ENCODE results near the gene SIRPG. TPM values are rescaled to one million over a fixed set of nuclear protein-coding genes. Genes with fewer than 3 reads are reported as not detected.

SIRPG gene
- total and polyA plus RNA-seq, 4 donors = not detected

DNA sequence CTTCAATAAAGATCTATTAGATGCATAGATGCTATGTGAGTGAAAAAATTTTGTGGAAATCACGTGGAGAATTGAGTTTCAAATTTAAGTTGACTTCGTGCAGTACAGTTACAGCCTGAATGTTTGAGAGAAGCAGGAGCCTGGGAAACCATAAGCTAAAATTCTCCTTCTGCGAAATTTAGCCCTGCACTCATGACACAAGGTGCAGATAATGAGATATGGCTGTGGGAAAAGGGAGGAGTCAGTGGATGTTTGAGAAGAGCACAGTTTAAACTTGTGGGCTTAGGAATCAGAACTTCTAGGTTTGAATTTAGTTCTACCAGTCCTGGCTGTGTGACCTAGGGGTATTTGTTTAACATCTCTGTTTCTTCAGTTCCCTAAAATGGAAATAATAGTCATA, 32.1 kb upstream of the SIRPG start:
- 98% methylated on average over 3 of the region's 3 CpGs for WGBS (ENCODE audit: insufficient coverage)
- Histone ChIP-seq H3K9me3 (ENCODE audit: control insufficient read depth, insufficient read depth, low read length) (no peaks in the 10 kb centered on the region), H3K27ac (ENCODE audit: low read depth, low read length) (no peak overlapping the region), H3K4me3 (ENCODE audit: low read depth, low read length) (no peak overlapping the region), H3K27me3 (ENCODE audit: control insufficient read depth, insufficient read depth, low read length) (no peaks in the 10 kb centered on the region), H3K36me3 (ENCODE audit: control insufficient read depth, insufficient read depth, low read length) (no peaks in the 10 kb centered on the region), H3K4me1 (ENCODE audit: control insufficient read depth, insufficient read depth, low read length) (no peaks in the 10 kb centered on the region)
- no peak for DNase-seq (ENCODE audit: low read depth in 4 of 6, low spot score in 6 of 6)

DNA sequence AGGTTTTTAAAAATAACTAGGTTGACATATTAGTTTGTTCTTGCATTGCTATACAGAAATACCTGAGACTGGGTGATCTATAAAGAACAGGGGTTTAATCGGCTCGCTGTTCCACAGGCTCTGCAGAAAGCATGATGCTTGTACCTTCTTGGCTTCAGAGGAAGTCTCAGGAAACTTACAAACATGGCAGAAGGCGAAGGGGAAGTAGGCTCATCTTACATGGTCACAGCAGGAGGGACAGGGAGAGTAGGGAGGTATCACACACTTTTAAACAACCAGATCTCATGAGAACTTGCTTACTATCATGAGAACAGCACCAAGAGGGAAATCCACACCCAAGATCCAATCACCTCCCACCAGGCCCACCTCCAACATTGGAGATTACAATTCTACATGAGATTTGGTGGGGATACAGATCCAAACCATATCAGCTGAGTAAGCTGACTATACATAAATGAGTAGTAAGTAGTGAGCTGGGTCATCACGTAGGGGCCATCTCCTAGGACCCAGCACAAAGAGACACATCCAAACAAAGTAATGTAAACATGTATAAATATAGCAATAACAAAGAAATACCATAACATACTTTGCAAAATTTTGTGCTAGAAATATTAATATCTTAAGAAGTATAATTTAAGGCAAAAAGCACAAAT, 31.4 kb upstream of the SIRPG start:
- Histone ChIP-seq H3K4me1 (ENCODE audit: control insufficient read depth, insufficient read depth, low read length) (no peaks in the 10 kb centered on the region), H3K27ac (ENCODE audit: low read depth, low read length) (no peak overlapping the region), H3K4me3 (ENCODE audit: low read depth, low read length) (no peak overlapping the region), H3K27me3 (ENCODE audit: control insufficient read depth, insufficient read depth, low read length) (no peaks in the 10 kb centered on the region), H3K9me3 (ENCODE audit: control insufficient read depth, insufficient read depth, low read length) (no peaks in the 10 kb centered on the region), H3K36me3 (ENCODE audit: control insufficient read depth, insufficient read depth, low read length) (no peaks in the 10 kb centered on the region)
- WGBS (ENCODE audit: insufficient coverage) = 100% methylated on average over 2 of the region's 4 CpGs
- no peak for DNase-seq (ENCODE audit: low read depth in 4 of 6, low spot score in 6 of 6)

DNA sequence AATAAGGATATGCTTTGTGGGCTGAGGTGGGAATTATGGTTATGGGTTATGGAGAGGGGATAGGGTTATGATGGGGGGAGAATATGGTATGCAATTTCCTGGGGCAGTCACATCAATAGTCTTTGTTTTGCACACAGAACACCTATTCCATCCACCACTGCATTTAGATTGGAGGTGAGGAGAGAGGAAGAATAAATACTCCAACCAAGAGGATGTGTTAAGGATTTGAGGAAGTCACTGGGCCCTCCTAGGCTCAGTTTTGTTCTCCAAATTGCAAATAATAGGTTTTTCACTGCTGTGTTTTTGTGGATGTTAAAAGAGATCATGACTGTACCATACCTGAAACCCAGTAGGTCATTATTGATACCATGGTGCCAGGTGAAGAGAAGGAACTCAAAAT, 29.5 kb upstream of the SIRPG start:
- no peak for DNase-seq (ENCODE audit: low read depth in 4 of 6, low spot score in 6 of 6)
- no peaks in the 10 kb centered on the region for H3K27me3 ChIP-seq (ENCODE audit: control insufficient read depth, insufficient read depth, low read length)
- H3K27ac ChIP-seq (ENCODE audit: low read depth, low read length) = no peak overlapping the region

DNA sequence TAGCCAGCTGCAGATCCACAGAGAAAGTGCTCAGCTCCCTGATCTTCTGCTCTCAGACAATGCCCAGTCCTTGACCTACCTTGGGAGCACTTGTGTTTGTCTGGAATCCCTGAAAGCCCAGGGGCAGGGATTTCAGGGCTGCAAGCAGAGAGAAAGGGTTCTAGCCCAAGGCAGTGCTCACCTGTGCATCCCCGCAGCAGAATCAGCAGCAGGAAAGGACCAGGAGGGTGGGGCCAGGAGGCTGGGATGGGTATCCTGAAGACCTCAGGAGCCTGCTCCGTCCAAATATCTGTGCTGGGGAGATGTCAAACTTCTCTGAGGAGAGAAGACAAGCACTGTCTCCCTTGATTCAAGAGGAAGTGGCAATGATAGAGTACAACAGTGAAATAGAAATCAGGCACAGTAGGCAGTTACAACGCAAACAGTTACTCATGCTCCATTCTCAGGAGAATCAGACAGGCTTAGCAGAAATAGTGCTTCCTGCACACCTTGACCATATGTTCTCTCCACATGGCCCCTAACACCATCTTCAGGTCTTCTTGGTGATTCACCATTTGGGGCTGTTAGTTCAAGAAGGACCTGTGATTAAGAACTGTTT, 28.7 kb upstream of the SIRPG start:
- Histone ChIP-seq H3K9me3 (ENCODE audit: control insufficient read depth, insufficient read depth, low read length) (peaks cover 1% of the 10 kb centered on the region), H3K27me3 (ENCODE audit: control insufficient read depth, insufficient read depth, low read length) (no peaks in the 10 kb centered on the region), H3K36me3 (ENCODE audit: control insufficient read depth, insufficient read depth, low read length) (no peaks in the 10 kb centered on the region), H3K27ac (ENCODE audit: low read depth, low read length) (no peak overlapping the region), H3K4me1 (ENCODE audit: control insufficient read depth, insufficient read depth, low read length) (no peaks in the 10 kb centered on the region), H3K4me3 (ENCODE audit: low read depth, low read length) (no peak overlapping the region)
- 94% methylated on average over 2 of the region's 3 CpGs for WGBS (ENCODE audit: insufficient coverage)
- no peak for DNase-seq (ENCODE audit: low read depth in 4 of 6, low spot score in 6 of 6)

More for the DNA sequence above, 29.5 kb upstream of the SIRPG start:
- H3K9me3 ChIP-seq (ENCODE audit: control insufficient read depth, insufficient read depth, low read length) = no peaks in the 10 kb centered on the region
- no peak overlapping the region for H3K4me3 ChIP-seq (ENCODE audit: low read depth, low read length)
- no peaks in the 10 kb centered on the region for H3K36me3 ChIP-seq (ENCODE audit: control insufficient read depth, insufficient read depth, low read length)
- H3K4me1 ChIP-seq (ENCODE audit: control insufficient read depth, insufficient read depth, low read length) = no peaks in the 10 kb centered on the region

DNA sequence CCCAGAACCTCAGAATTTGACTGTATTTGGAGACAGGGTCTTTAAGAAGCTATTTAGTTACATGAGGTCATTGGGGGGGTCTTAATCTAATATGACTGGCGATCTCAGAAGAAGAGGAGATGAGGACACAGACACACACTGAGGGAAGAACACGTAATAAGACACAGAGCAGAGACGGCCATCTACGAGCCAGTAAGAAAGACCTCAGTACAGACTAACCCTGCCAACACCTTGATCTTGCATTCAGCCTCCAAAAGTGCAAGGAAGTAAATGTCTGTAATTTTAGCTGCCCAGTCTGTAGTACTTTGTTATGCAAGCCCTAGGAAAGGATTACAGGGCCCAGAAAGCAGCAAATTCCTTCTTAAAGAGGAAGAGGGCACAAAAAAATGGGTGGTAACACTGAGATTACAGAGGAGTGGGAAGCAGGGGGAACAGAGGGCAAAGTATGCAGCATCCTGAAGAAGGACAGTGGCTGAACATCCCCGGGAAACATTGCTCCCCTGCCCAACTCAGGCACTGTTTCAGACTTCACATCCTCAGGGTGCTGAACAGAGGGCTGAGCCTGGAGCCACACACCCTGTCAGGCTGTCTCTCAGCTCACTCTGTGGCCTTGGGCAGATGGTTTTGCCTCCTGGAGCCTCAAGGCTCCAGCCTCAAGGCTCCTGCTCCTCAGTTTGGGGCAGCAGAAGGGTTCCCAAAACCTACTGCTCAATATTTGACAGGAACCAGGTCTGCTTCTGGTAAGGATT, 27.9 kb upstream of the SIRPG start:
- no peak for DNase-seq (ENCODE audit: low read depth in 4 of 6, low spot score in 6 of 6)
- Histone ChIP-seq H3K4me1 (ENCODE audit: control insufficient read depth, insufficient read depth, low read length) (no peaks in the 10 kb centered on the region), H3K27me3 (ENCODE audit: control insufficient read depth, insufficient read depth, low read length) (no peaks in the 10 kb centered on the region), H3K9me3 (ENCODE audit: control insufficient read depth, insufficient read depth, low read length) (peaks cover 1% of the 10 kb centered on the region), H3K36me3 (ENCODE audit: control insufficient read depth, insufficient read depth, low read length) (no peaks in the 10 kb centered on the region), H3K4me3 (ENCODE audit: low read depth, low read length) (no peak overlapping the region), H3K27ac (ENCODE audit: low read depth, low read length) (no peak overlapping the region)
- WGBS (ENCODE audit: insufficient coverage) = 87% methylated on average over 4 of the region's 5 CpGs

DNA sequence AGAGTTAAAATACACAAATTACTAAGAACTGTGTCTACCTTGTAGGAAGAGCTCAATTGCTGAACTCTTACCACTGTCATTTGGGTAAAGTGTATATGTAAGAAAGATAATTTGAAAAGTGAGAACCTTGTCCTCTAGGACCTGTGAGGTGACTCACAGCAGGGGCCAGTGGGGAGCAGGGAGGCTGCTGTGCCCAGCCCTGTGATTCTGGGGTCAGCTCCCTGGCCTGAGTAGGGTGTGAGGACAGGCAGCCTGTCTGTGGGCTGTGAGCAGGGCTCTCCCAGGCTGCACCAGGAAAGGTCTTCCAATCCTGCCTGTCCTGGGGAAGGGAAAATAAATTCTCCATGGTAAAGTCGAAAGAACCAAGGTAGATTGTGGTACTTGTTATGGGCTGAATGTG, 27.3 kb upstream of the SIRPG start:
- no peak overlapping the region for H3K27ac ChIP-seq (ENCODE audit: low read depth, low read length)
- H3K27me3 ChIP-seq (ENCODE audit: control insufficient read depth, insufficient read depth, low read length) = no peaks in the 10 kb centered on the region
- no peak for DNase-seq (ENCODE audit: low read depth in 4 of 6, low spot score in 6 of 6)
- 88% methylated on average over 1 of the region's 1 CpG for WGBS (ENCODE audit: insufficient coverage)
- peaks cover 1% of the 10 kb centered on the region for H3K9me3 ChIP-seq (ENCODE audit: control insufficient read depth, insufficient read depth, low read length)
- no peaks in the 10 kb centered on the region for H3K36me3 ChIP-seq (ENCODE audit: control insufficient read depth, insufficient read depth, low read length)
- no peaks in the 10 kb centered on the region for H3K4me1 ChIP-seq (ENCODE audit: control insufficient read depth, insufficient read depth, low read length)
- no peak overlapping the region for H3K4me3 ChIP-seq (ENCODE audit: low read depth, low read length)

DNA sequence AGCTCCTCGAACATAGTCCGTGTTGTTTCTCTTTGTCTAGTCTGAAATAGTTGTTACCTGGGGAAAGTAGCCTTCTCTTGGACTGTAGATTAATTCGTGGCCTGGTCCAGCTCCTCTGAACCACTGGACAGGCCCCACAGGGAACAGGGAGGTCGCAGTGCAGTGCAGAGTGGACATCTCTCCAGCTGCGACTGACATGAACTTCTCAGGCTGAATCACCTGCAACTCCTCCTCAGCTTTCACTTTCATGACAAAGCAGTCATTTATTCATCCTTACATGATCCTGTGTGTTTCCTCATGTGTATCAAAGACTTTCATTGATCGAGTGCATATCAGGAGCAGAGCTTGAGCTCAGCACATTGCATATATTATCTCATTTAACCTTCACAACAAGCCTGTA, 19.1 kb upstream of the SIRPG start:
- 90% methylated on average over 6 of the region's 6 CpGs for WGBS (ENCODE audit: insufficient coverage)
- Histone ChIP-seq H3K4me1 (ENCODE audit: control insufficient read depth, insufficient read depth, low read length) (no peaks in the 10 kb centered on the region), H3K36me3 (ENCODE audit: control insufficient read depth, insufficient read depth, low read length) (no peaks in the 10 kb centered on the region), H3K27me3 (ENCODE audit: control insufficient read depth, insufficient read depth, low read length) (no peaks in the 10 kb centered on the region), H3K4me3 (ENCODE audit: low read depth, low read length) (no peak overlapping the region), H3K27ac (ENCODE audit: low read depth, low read length) (no peak overlapping the region), H3K9me3 (ENCODE audit: control insufficient read depth, insufficient read depth, low read length) (no peaks in the 10 kb centered on the region)
- no peak for DNase-seq (ENCODE audit: low read depth in 4 of 6, low spot score in 6 of 6)

DNA sequence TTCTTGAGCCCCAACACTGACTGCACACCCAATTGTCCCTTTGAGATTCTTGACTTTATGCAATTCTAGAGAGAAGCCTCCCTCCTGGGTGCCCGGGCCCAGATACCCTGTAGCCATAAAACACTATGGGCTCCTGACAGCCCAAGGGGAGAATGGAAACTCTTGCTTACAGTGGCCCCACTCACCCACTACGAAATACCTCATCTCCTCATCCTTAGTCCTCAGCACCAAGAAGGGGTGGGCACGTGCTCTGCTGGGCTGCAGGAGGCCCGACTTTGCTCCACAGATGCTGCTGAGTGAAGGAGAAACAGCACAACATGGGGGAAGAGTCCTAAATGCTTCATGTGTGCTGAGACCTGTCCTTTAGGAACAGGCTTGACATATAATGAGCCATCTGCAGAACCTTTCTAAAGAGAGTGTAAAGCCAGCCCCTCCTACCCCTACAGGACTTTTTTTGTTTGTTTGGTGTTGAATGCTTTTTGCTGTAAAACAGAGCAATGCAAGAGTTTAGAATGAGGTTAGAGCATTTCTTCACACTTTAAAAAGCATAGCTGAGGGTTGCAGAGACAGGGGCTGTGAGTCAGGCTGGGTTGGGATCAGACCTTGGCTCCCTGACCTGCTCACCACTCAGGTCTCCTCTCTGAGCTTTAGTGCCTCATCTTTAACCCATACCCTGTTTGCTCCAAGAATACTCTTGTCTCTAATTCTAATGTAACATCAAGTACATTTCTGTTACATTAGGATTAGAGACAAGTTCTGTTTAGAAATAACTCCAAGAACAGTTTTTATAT, 17.6 kb upstream of the SIRPG start:
- no peaks in the 10 kb centered on the region for H3K36me3 ChIP-seq (ENCODE audit: control insufficient read depth, insufficient read depth, low read length)
- H3K9me3 ChIP-seq (ENCODE audit: control insufficient read depth, insufficient read depth, low read length) = no peaks in the 10 kb centered on the region
- no peak overlapping the region for H3K27ac ChIP-seq (ENCODE audit: low read depth, low read length)
- no peaks in the 10 kb centered on the region for H3K4me1 ChIP-seq (ENCODE audit: control insufficient read depth, insufficient read depth, low read length)
- DNase-seq (ENCODE audit: low read depth in 4 of 6, low spot score in 6 of 6) = no peak
- 88% methylated on average over 1 of the region's 4 CpGs for WGBS (ENCODE audit: insufficient coverage)
- H3K4me3 ChIP-seq (ENCODE audit: low read depth, low read length) = no peak overlapping the region
- no peaks in the 10 kb centered on the region for H3K27me3 ChIP-seq (ENCODE audit: control insufficient read depth, insufficient read depth, low read length)

DNA sequence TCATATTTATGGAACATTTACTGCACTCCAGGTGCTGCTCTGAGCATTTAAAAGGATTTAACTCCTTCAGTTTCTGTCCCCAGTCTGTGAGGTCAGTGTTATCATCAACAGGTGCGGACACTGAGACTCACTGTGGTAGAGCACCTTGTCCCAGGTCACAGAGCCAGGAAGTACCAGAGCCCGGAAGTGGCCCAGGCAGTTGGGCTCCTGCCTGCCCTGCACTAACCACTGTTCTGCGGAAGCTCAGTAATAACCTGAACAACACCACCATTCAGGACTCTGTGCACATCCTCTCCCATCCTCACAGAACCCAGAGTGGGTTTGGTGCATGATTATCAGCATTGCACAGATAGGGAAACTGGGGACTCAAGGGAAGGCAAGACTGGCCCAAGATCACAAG, 16.8 kb upstream of the SIRPG start:
- 91% methylated on average over 3 of the region's 3 CpGs for WGBS (ENCODE audit: insufficient coverage)
- Histone ChIP-seq H3K4me3 (ENCODE audit: low read depth, low read length) (no peak overlapping the region), H3K27me3 (ENCODE audit: control insufficient read depth, insufficient read depth, low read length) (no peaks in the 10 kb centered on the region), H3K4me1 (ENCODE audit: control insufficient read depth, insufficient read depth, low read length) (no peaks in the 10 kb centered on the region), H3K9me3 (ENCODE audit: control insufficient read depth, insufficient read depth, low read length) (no peaks in the 10 kb centered on the region), H3K36me3 (ENCODE audit: control insufficient read depth, insufficient read depth, low read length) (no peaks in the 10 kb centered on the region), H3K27ac (ENCODE audit: low read depth, low read length) (no peak overlapping the region)
- no peak for DNase-seq (ENCODE audit: low read depth in 4 of 6, low spot score in 6 of 6)
